Measurements from ENCODE around the gene LDHAL6A. TPM values are rescaled to one million over a fixed set of nuclear protein-coding genes. Genes with fewer than 3 reads are reported as not detected.
A peak's percentile ranks its signal among the peaks of the same experiment; 100 is the strongest.
"Not testable (repeated sequence)": the region's sequence is repeated elsewhere in the genome, so short reads cannot be mapped to it uniquely, and the experiment has no call there.

LDHAL6A gene
- not detected in 2 replicates for polyA plus RNA-seq (2011; rRNA removed)
- not detected in 2 replicates for polyA minus RNA-seq (2011; rRNA and poly(A)+ RNA removed)

DNA sequence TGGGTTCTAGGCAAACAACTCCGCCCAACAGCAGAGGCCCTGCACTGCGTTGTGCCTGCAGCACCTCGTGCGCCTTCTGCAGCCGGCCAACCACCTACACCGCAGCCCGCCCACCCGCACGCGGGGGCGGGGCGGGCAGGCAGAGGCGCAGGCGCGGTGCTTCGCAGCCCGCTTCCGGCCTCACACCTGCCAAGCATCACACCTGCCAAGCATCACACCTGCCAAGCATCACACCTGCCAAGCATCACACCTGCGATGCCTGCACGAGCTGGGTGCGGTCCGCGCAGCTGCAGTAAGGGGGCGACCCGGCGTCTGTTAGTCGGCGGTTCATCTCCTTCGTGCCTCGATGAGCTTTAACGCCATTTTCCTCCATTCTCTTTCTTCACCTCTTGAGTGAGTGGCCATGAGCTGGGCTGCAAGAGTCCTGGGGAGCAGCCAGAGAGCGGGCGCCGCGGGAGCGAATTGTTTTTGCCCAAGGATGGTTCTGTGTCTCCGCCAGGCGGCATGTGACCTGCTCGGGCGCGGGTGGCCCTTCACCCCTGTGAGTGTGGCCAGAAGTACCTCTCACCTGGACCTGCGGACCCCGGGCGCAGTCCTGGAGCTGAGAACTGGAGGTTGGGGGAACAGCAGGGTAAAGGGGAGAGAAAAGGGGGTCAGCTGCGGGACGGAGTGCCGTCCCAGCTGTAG, at the start of gene LDHAL6A:
Gene LDHAL6A (plus strand): TSS at position 171 of the 687 bp plus-strand sequence. CDS start 825 bp downstream, outside the sequence.
- no peak for DNase-seq (ENCODE audit: low read depth, low spot score)
- ChIA-PET POLR2A (no interaction called here), CTCF (no interaction called here)
- Histone ChIP-seq H3K27ac (ENCODE audit: low read depth, low read length) (no peak within 1 kb of the TSS), H3K4me3 (ENCODE audit: low read depth, low read length) (peak within 1 kb of the TSS; percentile 22; the same call in 1 of the 2 replicates), H3K27me3 (ENCODE audit: control insufficient read depth, insufficient read depth, low read length) (peaks cover 6% of the 10 kb centered on the region), H3K9me3 (ENCODE audit: control insufficient read depth, insufficient read depth, low read length) (peaks cover 4% of the 10 kb centered on the region; the same call in 1 of the 2 replicates)
- TF ChIP-seq, protein P1, sequence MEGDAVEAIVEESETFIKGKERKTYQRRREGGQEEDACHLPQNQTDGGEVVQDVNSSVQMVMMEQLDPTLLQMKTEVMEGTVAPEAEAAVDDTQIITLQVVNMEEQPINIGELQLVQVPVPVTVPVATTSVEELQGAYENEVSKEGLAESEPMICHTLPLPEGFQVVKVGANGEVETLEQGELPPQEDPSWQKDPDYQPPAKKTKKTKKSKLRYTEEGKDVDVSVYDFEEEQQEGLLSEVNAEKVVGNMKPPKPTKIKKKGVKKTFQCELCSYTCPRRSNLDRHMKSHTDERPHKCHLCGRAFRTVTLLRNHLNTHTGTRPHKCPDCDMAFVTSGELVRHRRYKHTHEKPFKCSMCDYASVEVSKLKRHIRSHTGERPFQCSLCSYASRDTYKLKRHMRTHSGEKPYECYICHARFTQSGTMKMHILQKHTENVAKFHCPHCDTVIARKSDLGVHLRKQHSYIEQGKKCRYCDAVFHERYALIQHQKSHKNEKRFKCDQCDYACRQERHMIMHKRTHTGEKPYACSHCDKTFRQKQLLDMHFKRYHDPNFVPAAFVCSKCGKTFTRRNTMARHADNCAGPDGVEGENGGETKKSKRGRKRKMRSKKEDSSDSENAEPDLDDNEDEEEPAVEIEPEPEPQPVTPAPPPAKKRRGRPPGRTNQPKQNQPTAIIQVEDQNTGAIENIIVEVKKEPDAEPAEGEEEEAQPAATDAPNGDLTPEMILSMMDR (IDR thresholded peaks at IDR 0.05; ENCODE audit: low read depth, low read length): no peak

DNA sequence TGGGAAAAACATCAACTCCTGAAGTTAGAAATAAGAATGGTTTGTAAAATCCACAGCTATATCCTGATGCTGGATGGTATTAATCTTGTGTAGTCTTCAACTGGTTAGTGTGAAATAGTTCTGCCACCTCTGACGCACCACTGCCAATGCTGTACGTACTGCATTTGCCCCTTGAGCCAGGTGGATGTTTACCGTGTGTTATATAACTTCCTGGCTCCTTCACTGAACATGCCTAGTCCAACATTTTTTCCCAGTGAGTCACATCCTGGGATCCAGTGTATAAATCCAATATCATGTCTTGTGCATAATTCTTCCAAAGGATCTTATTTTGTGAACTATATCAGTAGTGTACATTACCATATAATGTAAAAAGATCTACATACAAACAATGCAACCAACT, 48.3 kb upstream of the LDHAL6A start:
- H3K9me3 ChIP-seq (ENCODE audit: control insufficient read depth, insufficient read depth, low read length); POLR2A ChIA-PET; DNase-seq (ENCODE audit: low read depth, low spot score); H3K27me3 ChIP-seq (ENCODE audit: control insufficient read depth, insufficient read depth, low read length); H3K27ac ChIP-seq (ENCODE audit: low read depth, low read length); H3K4me3 ChIP-seq (ENCODE audit: low read depth, low read length): not testable (repeated sequence)
- CTCF ChIA-PET: interaction anchor here (0.6 kb wide), 1 partner anchor 47 kb away, joined by 8 read pairs; no protein-coding TSS in a partner anchor

DNA sequence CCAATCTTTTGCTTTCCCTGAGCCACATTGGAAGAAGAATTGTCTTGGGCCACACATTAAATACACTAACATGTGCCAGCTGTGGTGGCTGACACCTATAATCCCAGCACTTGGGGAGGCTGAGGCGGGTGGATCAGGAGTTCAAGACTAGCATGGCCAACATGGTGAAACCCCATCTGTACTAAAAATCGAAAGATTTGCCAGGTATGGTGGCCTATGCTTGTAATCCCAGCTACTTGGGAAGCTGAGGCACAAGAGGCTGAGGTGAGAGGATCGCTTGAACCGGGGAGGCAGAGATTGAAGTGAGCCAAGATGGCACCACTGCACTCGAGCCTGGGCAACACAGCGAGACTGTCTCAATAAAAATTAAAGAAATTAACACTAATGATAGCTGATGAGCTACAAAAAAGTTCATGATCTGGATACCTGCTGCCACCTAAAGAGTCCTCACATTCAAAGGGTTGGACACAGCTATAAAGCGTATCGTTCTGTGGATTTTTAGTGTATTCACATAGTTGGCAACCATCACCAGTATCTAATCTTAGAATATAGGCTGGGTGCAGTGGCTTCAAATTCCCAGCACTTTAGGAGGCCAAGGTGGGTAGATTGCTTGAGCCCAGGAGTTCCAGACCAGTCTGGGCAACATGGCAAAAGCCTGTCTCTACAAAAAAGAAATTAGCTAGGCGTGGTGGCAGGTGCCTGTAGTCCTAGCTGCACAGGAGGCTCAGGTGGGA, 46.9 kb upstream of the LDHAL6A start:
- Histone ChIP-seq H3K27me3 (ENCODE audit: control insufficient read depth, insufficient read depth, low read length) (no peaks in the 10 kb centered on the region), H3K9me3 (ENCODE audit: control insufficient read depth, insufficient read depth, low read length) (peaks cover 3% of the 10 kb centered on the region; the same call in 1 of the 2 replicates), H3K27ac (ENCODE audit: low read depth, low read length) (no peak overlapping the region), H3K4me3 (ENCODE audit: low read depth, low read length) (no peak overlapping the region)
- DNase-seq (ENCODE audit: low read depth, low spot score): no peak
- ChIA-PET CTCF (no interaction called here), POLR2A (no interaction called here)
- TF ChIP-seq, protein P1 (IDR thresholded peaks at IDR 0.05; ENCODE audit: low read depth, low read length): no peak

DNA sequence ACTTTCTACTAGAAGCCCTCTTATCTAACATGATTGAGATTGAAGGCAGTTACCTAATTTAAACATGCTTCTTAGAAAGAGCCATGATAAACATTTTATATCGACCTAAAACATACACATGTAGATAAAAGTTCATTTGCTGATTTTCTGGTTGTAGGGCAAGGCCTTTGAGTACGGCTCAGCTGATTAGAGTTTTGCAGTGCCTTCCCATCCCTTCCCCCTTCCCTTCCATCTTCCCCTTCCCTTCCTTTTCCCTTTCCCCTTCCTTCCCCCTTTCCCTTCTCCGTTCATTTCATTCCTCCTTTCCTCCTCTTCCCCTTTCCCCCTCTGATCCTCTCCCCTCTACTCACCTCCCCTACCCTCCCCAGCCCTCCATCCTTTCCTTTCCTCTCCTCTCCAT, 39.2 kb upstream of the LDHAL6A start:
- H3K4me3 ChIP-seq (ENCODE audit: low read depth, low read length): no peak overlapping the region
- H3K27me3 ChIP-seq (ENCODE audit: control insufficient read depth, insufficient read depth, low read length): no peaks in the 10 kb centered on the region
- TF ChIP-seq, protein P1 (IDR thresholded peaks at IDR 0.05; ENCODE audit: low read depth, low read length): no peak
- peaks cover 3% of the 10 kb centered on the region; the same call in 1 of the 2 replicates for H3K9me3 ChIP-seq (ENCODE audit: control insufficient read depth, insufficient read depth, low read length)
- ChIA-PET POLR2A (no interaction called here), CTCF (no interaction called here)
- H3K27ac ChIP-seq (ENCODE audit: low read depth, low read length): no peak overlapping the region
- DNase-seq (ENCODE audit: low read depth, low spot score): no peak

DNA sequence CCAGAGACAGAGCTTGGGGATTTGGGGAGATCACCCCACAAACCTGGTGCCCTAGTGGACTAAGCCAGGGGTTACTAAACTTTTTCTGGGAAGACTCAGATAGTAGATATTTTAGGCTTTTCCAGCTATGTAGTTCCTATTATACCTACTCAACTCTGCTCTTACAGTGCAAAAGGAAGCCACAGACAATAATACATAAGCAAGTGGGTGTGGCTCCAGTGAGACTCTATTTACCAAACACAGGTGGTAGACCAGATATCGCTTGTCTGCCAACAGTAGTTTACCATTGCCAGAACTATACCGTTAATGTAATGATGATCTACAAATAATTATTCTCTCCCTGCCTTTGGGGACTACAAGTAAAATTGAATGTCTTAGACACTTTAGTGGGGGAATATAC, 36.6 kb upstream of the LDHAL6A start:
- Histone ChIP-seq H3K9me3 (ENCODE audit: control insufficient read depth, insufficient read depth, low read length) (no peaks in the 10 kb centered on the region), H3K4me3 (ENCODE audit: low read depth, low read length) (no peak overlapping the region), H3K27ac (ENCODE audit: low read depth, low read length) (no peak overlapping the region), H3K27me3 (ENCODE audit: control insufficient read depth, insufficient read depth, low read length) (no peaks in the 10 kb centered on the region)
- DNase-seq (ENCODE audit: low read depth, low spot score): no peak
- ChIA-PET POLR2A (no interaction called here), CTCF (no interaction called here)
- TF ChIP-seq, protein P1 (IDR thresholded peaks at IDR 0.05; ENCODE audit: low read depth, low read length): no peak
